ENCODE measurements around the gene MAP4K3. TPM values are rescaled to one million over a fixed set of nuclear protein-coding genes. Genes with fewer than 3 reads are reported as not detected.

The MAP4K3 gene
- total and polyA plus RNA-seq, 11 donors: 14.5 to 45.4 (median 33.4) TPM

DNA sequence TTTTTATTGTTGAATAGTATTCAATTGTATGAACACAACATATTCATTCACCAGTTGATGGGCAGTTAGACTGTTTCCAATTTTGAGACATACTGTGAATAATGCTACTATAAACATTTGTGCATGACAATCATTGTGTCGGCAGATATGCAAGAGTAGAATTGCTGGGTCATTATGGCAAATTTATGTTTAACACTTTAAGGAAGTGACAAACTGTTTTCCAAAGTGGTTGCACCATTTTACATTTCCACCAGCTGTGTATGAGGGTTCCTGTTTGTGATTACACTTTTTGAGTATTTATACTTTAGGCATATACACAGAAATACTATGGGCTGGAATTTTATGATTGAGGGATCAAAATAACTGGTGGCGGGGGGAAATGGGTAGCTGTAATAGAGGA is 61.2 kb downstream of the MAP4K3 start:
- WGBS, 4 donors: 76 to 92% (median 91%) methylated on average over 2 of the region's 2 CpGs
- H3K4me1 ChIP-seq: peaks cover 0 to 40% (median 33%) of the 10 kb centered on the region in 12 donors
- H3K4me3 ChIP-seq: no peak overlapping the region
- no peak for ATAC-seq
- TF ChIP-seq, protein P1, sequence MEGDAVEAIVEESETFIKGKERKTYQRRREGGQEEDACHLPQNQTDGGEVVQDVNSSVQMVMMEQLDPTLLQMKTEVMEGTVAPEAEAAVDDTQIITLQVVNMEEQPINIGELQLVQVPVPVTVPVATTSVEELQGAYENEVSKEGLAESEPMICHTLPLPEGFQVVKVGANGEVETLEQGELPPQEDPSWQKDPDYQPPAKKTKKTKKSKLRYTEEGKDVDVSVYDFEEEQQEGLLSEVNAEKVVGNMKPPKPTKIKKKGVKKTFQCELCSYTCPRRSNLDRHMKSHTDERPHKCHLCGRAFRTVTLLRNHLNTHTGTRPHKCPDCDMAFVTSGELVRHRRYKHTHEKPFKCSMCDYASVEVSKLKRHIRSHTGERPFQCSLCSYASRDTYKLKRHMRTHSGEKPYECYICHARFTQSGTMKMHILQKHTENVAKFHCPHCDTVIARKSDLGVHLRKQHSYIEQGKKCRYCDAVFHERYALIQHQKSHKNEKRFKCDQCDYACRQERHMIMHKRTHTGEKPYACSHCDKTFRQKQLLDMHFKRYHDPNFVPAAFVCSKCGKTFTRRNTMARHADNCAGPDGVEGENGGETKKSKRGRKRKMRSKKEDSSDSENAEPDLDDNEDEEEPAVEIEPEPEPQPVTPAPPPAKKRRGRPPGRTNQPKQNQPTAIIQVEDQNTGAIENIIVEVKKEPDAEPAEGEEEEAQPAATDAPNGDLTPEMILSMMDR (IDR thresholded peaks at IDR 0.05): no peak
- no peak for TF ChIP-seq POLR2A (IDR thresholded peaks at IDR 0.05)
- H3K27ac ChIP-seq: no peak overlapping the region
- H3K9me3 ChIP-seq: peaks cover 0 to 21% (median 0%) of the 10 kb centered on the region in 12 donors
- intact Hi-C loops (cut with DNase I): loop anchor here in 9 of 10 donors (5.0 to 10.0 kb wide), 8 partner anchors 121 to 359 kb away; no protein-coding TSS in a partner anchor
- peaks cover 0 to 21% (median 0%) of the 10 kb centered on the region in 9 donors for H3K36me3 ChIP-seq
- DNase-seq: no peak
- no peaks in the 10 kb centered on the region for H3K27me3 ChIP-seq

DNA sequence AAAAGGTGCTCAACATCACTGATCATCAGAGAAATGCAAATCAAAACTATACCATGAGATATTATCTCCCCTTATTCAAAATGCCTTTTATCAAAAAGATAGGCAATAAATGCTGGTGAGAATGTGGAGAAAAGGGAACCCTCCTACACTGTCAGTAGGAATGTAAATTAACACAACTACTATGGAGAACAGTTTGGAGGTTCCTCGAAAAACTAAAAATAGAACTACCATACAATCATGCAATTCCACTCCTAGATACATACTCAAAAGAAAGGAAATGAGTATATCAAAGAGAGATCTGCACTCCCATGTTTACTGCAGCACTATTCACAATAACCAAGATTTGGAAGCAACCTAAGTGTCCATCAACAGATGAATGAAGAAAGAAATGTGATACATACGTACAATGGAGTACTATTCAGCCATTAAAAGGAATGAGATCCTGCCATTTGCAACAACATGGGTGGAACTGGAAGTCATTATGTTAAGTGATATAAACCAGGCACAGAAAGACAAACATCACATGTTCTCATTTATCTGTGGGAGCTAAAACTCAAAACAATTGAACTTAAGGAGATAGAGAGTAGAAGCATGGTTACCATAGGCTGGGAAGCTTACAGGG is 63.8 kb downstream of the MAP4K3 start:
- H3K27me3 ChIP-seq: no peaks in the 10 kb centered on the region
- H3K9me3 ChIP-seq: peaks cover 0 to 21% (median 0%) of the 10 kb centered on the region in 12 donors
- H3K36me3 ChIP-seq: peaks cover 0 to 23% (median 0%) of the 10 kb centered on the region in 9 donors
- no peak overlapping the region for H3K27ac ChIP-seq
- WGBS, 4 donors: 45 to 72% (median 58%) methylated on average over 2 of the region's 2 CpGs
- intact Hi-C loops (cut with DNase I): loop anchor here in 5 of 10 donors (10.0 kb wide), 3 partner anchors 322 to 362 kb away; no protein-coding TSS in a partner anchor
- TF ChIP-seq POLR2A (IDR thresholded peaks at IDR 0.05): no peak
- TF ChIP-seq, protein P1 (IDR thresholded peaks at IDR 0.05): no peak
- ATAC-seq (no peak), DNase-seq (no peak)
- H3K4me1 ChIP-seq: peaks cover 0 to 26% (median 10%) of the 10 kb centered on the region in 12 donors
- no peak overlapping the region for H3K4me3 ChIP-seq

DNA sequence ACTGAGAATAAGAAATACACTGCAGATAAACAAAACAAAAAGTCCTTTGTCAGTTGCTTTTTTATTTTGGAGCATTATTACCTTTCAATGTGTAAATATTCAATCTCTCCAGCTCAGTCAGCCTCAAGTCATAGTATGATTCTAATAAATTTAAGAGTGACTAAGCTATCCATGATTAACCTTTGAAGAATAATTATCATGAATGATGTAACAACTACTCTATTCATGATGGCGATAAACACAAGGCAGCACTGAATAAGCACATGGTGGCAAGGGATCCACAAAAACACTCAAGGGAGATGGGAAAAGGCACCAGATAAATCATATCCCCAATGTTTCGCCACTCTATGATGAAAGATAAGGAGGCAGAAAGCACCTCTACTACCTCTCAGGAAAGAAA is 67.0 kb downstream of the MAP4K3 start:
- no peak overlapping the region for H3K4me3 ChIP-seq
- DNase-seq: no peak
- intact Hi-C loops (cut with DNase I): loop anchor here in 5 of 10 donors (10.0 kb wide), 3 partner anchors 325 to 365 kb away; no protein-coding TSS in a partner anchor
- no peak for ATAC-seq
- 80 to 93% (median 91%) methylated on average over 2 of the region's 2 CpGs for WGBS, 4 donors
- TF ChIP-seq POLR2A (IDR thresholded peaks at IDR 0.05): no peak
- TF ChIP-seq, protein P1 (IDR thresholded peaks at IDR 0.05): no peak
- no peak overlapping the region for H3K27ac ChIP-seq
- peaks cover 0 to 17% (median 0%) of the 10 kb centered on the region in 12 donors for H3K9me3 ChIP-seq
- peaks cover 0 to 14% (median 0%) of the 10 kb centered on the region in 9 donors for H3K36me3 ChIP-seq
- no peaks in the 10 kb centered on the region for H3K27me3 ChIP-seq
- H3K4me1 ChIP-seq: peaks cover 0 to 15% (median 0%) of the 10 kb centered on the region in 12 donors

DNA sequence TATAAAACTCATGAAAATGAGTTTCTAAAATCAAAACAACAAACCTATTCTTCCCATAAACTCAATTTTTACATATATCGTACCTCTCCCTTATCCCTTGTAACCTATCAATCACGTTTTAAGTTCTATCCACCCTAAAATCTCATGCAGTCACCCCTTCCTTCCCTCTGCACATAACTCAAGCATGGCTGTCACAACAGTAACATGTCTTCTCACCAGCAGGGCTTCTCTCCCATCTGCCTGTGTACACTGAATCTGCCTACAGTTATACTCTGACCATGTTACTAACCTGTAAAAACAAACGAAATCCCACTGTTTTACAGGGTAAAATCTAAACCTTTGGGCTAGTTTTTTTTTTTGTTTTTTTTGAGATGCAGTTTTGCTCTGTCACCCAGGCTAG is 68.2 kb downstream of the MAP4K3 start:
- 79 to 91% (median 82%) methylated on average over 3 of the region's 3 CpGs for WGBS, 4 donors
- Histone ChIP-seq H3K4me1 (peaks cover 0 to 21% (median 0%) of the 10 kb centered on the region in 12 donors), H3K27ac (no peak overlapping the region), H3K27me3 (no peaks in the 10 kb centered on the region), H3K4me3 (no peak overlapping the region), H3K9me3 (peaks cover 0 to 17% (median 0%) of the 10 kb centered on the region in 12 donors), H3K36me3 (peaks cover 0 to 14% (median 0%) of the 10 kb centered on the region in 9 donors)
- ATAC-seq (no peak), DNase-seq (no peak)
- TF ChIP-seq, protein P1 (IDR thresholded peaks at IDR 0.05): no peak
- TF ChIP-seq POLR2A (IDR thresholded peaks at IDR 0.05): no peak
- intact Hi-C loops (cut with DNase I): no loop called here

All from heart left ventricle (tissue), 16 donors.